RPMI7951 (cell line): ENCODE measurements around the gene PPP1R1C. TPM values are rescaled to one million over a fixed set of nuclear protein-coding genes. Genes with fewer than 3 reads are reported as not detected.

ENCODE experiments used
- total RNA-seq: library from RNA; depleted of rRNA; stranded (reverse); fragments of >200 nt; shearing (Covaris generic); gene quantifications from 2 replicates; pipeline ENCODE4 v1.2.3, GENCODE V29; 2014; rRNA removed

The PPP1R1C gene
- total RNA-seq, 1 experiment from 2014 or later: 3.1 TPM

Other genes starting within 250 kb of the PPP1R1C start
- gene ITPRID2, start 94.1 kb upstream of the PPP1R1C start, total RNA-seq: 134 and 140 TPM in 2 replicates